Measurements from ENCODE around the gene ATG10.
A peak's percentile ranks its signal among the peaks of the same experiment; 100 is the strongest.
"Not testable (repeated sequence)": the region's sequence is repeated elsewhere in the genome, so short reads cannot be mapped to it uniquely, and the experiment has no call there.

The ATG10 gene

GRCh38 chr5:81994679-81995078 lies 22.9 kb downstream of the ATG10 start:
- DNase-seq (ENCODE audit: low spot score) (no peak), ATAC-seq (ENCODE audit: low read depth) (peak; percentile 38; the same call in 1 of the 3 replicates)
- Histone ChIP-seq H3K36me3 (ENCODE audit: low read depth) (no peaks in the 10 kb centered on the region), H3K9me3 (ENCODE audit: severe bottlenecking) (peaks cover 3% of the 10 kb centered on the region), H3K4me1 (ENCODE audit: insufficient read depth, poor library complexity, severe bottlenecking) (peaks cover 4% of the 10 kb centered on the region), H3K4me3 (ENCODE audit: severe bottlenecking) (no peak overlapping the region), H3K27me3 (ENCODE audit: insufficient read depth, poor library complexity, severe bottlenecking) (no peaks in the 10 kb centered on the region), H3K27ac (ENCODE audit: poor library complexity, severe bottlenecking) (no peak overlapping the region)
- no peak for TF ChIP-seq CTCF (IDR thresholded peaks at IDR 0.05; ENCODE audit: poor library complexity, severe bottlenecking)

GRCh38 chr5:81995407-81995806 lies 23.6 kb downstream of the ATG10 start:
- ATAC-seq (ENCODE audit: low read depth) (no peak), DNase-seq (ENCODE audit: low spot score) (no peak)
- no peaks in the 10 kb centered on the region for H3K36me3 ChIP-seq (ENCODE audit: low read depth)
- TF ChIP-seq CTCF (IDR thresholded peaks at IDR 0.05; ENCODE audit: poor library complexity, severe bottlenecking) = no peak
- no peaks in the 10 kb centered on the region for H3K27me3 ChIP-seq (ENCODE audit: insufficient read depth, poor library complexity, severe bottlenecking)
- peaks cover 3% of the 10 kb centered on the region for H3K9me3 ChIP-seq (ENCODE audit: severe bottlenecking)
- no peak overlapping the region for H3K4me3 ChIP-seq (ENCODE audit: severe bottlenecking)
- no peak overlapping the region for H3K27ac ChIP-seq (ENCODE audit: poor library complexity, severe bottlenecking)
- peaks cover 4% of the 10 kb centered on the region for H3K4me1 ChIP-seq (ENCODE audit: insufficient read depth, poor library complexity, severe bottlenecking)

GRCh38 chr5:82004511-82004910 lies 32.7 kb downstream of the ATG10 start:
- Histone ChIP-seq H3K36me3 (ENCODE audit: low read depth) (no peaks in the 10 kb centered on the region), H3K9me3 (ENCODE audit: severe bottlenecking) (no peaks in the 10 kb centered on the region), H3K27ac (ENCODE audit: poor library complexity, severe bottlenecking) (no peak overlapping the region), H3K4me1 (ENCODE audit: insufficient read depth, poor library complexity, severe bottlenecking) (no peaks in the 10 kb centered on the region), H3K27me3 (ENCODE audit: insufficient read depth, poor library complexity, severe bottlenecking) (no peaks in the 10 kb centered on the region), H3K4me3 (ENCODE audit: severe bottlenecking) (no peak overlapping the region)
- DNase-seq (ENCODE audit: low spot score) (no peak), ATAC-seq (ENCODE audit: low read depth) (no peak)
- TF ChIP-seq CTCF (IDR thresholded peaks at IDR 0.05; ENCODE audit: poor library complexity, severe bottlenecking) = no peak

GRCh38 chr5:82009869-82010268 lies 38.0 kb downstream of the ATG10 start:
- DNase-seq (ENCODE audit: low spot score); H3K27me3 ChIP-seq (ENCODE audit: insufficient read depth, poor library complexity, severe bottlenecking); H3K4me3 ChIP-seq (ENCODE audit: severe bottlenecking); H3K4me1 ChIP-seq (ENCODE audit: insufficient read depth, poor library complexity, severe bottlenecking); H3K36me3 ChIP-seq (ENCODE audit: low read depth); H3K9me3 ChIP-seq (ENCODE audit: severe bottlenecking); ATAC-seq (ENCODE audit: low read depth); H3K27ac ChIP-seq (ENCODE audit: poor library complexity, severe bottlenecking): not testable (repeated sequence)

- H3K27me3 ChIP-seq (ENCODE audit: insufficient read depth, poor library complexity, severe bottlenecking) = no peaks in the 10 kb centered on the region
- DNase-seq (ENCODE audit: low spot score) (no peak), ATAC-seq (ENCODE audit: low read depth) (no peak)
- H3K4me1 ChIP-seq (ENCODE audit: insufficient read depth, poor library complexity, severe bottlenecking) = no peaks in the 10 kb centered on the region
- no peaks in the 10 kb centered on the region for H3K36me3 ChIP-seq (ENCODE audit: low read depth)
- TF ChIP-seq CTCF (IDR thresholded peaks at IDR 0.05; ENCODE audit: poor library complexity, severe bottlenecking) = no peak
- H3K4me3 ChIP-seq (ENCODE audit: severe bottlenecking) = no peak overlapping the region
- no peaks in the 10 kb centered on the region for H3K9me3 ChIP-seq (ENCODE audit: severe bottlenecking)
- no peak overlapping the region for H3K27ac ChIP-seq (ENCODE audit: poor library complexity, severe bottlenecking)
Observed at GRCh38 chr5:82010696-82011095, 38.9 kb downstream of the ATG10 start.

Measured in RWPE2 (cell line).